GM13977 (cell line): ENCODE results near the gene GOLIM4.

Experiments used
- DNase-seq: peaks from one replicate; pipeline ENCODE4 v3.0.0; 2012; ENCODE audit warnings: low spot score
- CTCF ChIP-seq: IDR thresholded peaks from 2 replicates; pipeline ENCODE4 v1.5.1; 2012; ENCODE audit warnings: mild to moderate bottlenecking, control low read depth; ENCODE audit not compliant: insufficient read depth; ENCODE audit errors: extremely low read depth, missing control alignments
- in situ Hi-C: fragments of 300-500 bp; cut with MboI; formaldehyde crosslinking; loops from one replicate; pipeline ENCODE4 v1.12.0; 2022; ENCODE audit warnings: low sequenced_read_pairs, low pct_unique_long_range_greater_than_20kb, mixed read lengths, inconsistent platforms; ENCODE audit not compliant: unreplicated experiment

Gene GOLIM4

GRCh38 chr3:167976516-167977361 lies 119.0 kb downstream of the GOLIM4 start:
- no peak for DNase-seq
- no peak for TF ChIP-seq CTCF
- in situ Hi-C loops = no loop called here

- no peak for TF ChIP-seq CTCF
- in situ Hi-C loops = no loop called here
- DNase-seq = no peak
Observed at GRCh38 chr3:167973901-167974300, 121.8 kb downstream of the GOLIM4 start.

- no peak for DNase-seq
- in situ Hi-C loops = no loop called here
- TF ChIP-seq CTCF = no peak
Observed at GRCh38 chr3:167973046-167973445, 122.7 kb downstream of the GOLIM4 start.

- no peak for TF ChIP-seq CTCF
- in situ Hi-C loops = no loop called here
- DNase-seq = no peak
Observed at GRCh38 chr3:167972502-167972901, 123.2 kb downstream of the GOLIM4 start.

- in situ Hi-C loops = no loop called here
- TF ChIP-seq CTCF = no peak
- DNase-seq = no peak
Observed at GRCh38 chr3:167969548-167969947, 126.2 kb downstream of the GOLIM4 start.

GRCh38 chr3:167967257-167968036 lies 128.3 kb downstream of the GOLIM4 start:
- DNase-seq = no peak
- no peak for TF ChIP-seq CTCF
- in situ Hi-C loops = no loop called here
